Measurements from ENCODE around the gene MSI1. TPM values are rescaled to one million over a fixed set of nuclear protein-coding genes. Genes with fewer than 3 reads are reported as not detected.

The MSI1 gene
- total RNA-seq, 1 donor from 2014 or later: 229 TPM

DNA sequence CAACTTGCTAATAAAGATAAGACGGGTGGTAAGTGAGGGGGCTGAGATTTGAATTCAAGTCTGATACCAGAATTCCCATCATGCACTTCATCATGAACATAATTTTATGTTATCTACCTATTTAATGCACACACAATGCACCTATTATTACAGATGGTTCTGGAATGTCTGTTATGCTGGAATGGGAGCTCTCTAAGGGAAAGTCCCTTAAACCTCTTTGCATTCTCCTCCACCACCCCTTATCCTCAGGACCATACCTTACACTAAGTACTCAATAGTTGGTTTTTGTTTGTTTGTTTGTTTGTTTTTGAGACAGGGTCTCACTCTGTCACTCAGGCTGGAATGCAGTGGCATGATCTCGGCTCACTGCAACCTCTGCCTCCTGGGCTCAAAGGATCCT, 7.0 kb upstream of the MSI1 start:
- H3K36me3 Mint-ChIP-seq (ENCODE audit: low read depth): no peaks in the 10 kb centered on the region
- no peak overlapping the region for H3K4me3 Mint-ChIP-seq
- DNase-seq (ENCODE audit: low read depth, low spot score): no peak
- H3K27me3 Mint-ChIP-seq (ENCODE audit: low read depth): peaks cover 2% of the 10 kb centered on the region
- TF ChIP-seq, protein P1, sequence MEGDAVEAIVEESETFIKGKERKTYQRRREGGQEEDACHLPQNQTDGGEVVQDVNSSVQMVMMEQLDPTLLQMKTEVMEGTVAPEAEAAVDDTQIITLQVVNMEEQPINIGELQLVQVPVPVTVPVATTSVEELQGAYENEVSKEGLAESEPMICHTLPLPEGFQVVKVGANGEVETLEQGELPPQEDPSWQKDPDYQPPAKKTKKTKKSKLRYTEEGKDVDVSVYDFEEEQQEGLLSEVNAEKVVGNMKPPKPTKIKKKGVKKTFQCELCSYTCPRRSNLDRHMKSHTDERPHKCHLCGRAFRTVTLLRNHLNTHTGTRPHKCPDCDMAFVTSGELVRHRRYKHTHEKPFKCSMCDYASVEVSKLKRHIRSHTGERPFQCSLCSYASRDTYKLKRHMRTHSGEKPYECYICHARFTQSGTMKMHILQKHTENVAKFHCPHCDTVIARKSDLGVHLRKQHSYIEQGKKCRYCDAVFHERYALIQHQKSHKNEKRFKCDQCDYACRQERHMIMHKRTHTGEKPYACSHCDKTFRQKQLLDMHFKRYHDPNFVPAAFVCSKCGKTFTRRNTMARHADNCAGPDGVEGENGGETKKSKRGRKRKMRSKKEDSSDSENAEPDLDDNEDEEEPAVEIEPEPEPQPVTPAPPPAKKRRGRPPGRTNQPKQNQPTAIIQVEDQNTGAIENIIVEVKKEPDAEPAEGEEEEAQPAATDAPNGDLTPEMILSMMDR (conservative IDR thresholded peaks at IDR 0.05): no peak
- no peaks in the 10 kb centered on the region for H3K9me3 Mint-ChIP-seq
- H3K27ac Mint-ChIP-seq (ENCODE audit: unreplicated experiment): no peak overlapping the region
- peaks cover 16% of the 10 kb centered on the region for H3K4me1 Mint-ChIP-seq

DNA sequence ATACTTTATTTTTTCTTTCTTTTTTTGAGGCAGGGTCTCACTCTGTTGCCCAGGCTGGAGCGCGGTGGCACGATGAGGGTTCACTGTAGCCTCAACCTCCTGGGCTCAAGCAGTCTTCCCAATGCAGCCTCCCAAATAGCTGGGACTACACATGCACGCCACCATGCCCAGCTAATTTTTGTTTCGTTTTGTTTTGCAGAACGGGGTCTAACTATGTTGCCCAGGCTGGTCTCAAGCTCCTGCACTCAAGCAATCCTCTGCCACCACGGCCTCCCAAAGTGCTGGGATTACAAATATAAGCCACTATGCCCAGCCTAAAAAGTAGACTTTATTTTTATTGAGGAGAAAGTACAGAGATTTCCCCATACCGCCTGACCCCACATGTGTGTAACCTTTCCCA, 4.7 kb upstream of the MSI1 start:
- no peaks in the 10 kb centered on the region for H3K36me3 Mint-ChIP-seq (ENCODE audit: low read depth)
- peaks cover 32% of the 10 kb centered on the region for H3K4me1 Mint-ChIP-seq
- H3K4me3 Mint-ChIP-seq: peak overlapping the region; percentile 52
- DNase-seq (ENCODE audit: low read depth, low spot score): no peak
- peaks cover 18% of the 10 kb centered on the region for H3K27me3 Mint-ChIP-seq (ENCODE audit: low read depth)
- TF ChIP-seq, protein P1 (conservative IDR thresholded peaks at IDR 0.05): no peak
- no peak overlapping the region for H3K27ac Mint-ChIP-seq (ENCODE audit: unreplicated experiment)
- H3K9me3 Mint-ChIP-seq: no peaks in the 10 kb centered on the region

DNA sequence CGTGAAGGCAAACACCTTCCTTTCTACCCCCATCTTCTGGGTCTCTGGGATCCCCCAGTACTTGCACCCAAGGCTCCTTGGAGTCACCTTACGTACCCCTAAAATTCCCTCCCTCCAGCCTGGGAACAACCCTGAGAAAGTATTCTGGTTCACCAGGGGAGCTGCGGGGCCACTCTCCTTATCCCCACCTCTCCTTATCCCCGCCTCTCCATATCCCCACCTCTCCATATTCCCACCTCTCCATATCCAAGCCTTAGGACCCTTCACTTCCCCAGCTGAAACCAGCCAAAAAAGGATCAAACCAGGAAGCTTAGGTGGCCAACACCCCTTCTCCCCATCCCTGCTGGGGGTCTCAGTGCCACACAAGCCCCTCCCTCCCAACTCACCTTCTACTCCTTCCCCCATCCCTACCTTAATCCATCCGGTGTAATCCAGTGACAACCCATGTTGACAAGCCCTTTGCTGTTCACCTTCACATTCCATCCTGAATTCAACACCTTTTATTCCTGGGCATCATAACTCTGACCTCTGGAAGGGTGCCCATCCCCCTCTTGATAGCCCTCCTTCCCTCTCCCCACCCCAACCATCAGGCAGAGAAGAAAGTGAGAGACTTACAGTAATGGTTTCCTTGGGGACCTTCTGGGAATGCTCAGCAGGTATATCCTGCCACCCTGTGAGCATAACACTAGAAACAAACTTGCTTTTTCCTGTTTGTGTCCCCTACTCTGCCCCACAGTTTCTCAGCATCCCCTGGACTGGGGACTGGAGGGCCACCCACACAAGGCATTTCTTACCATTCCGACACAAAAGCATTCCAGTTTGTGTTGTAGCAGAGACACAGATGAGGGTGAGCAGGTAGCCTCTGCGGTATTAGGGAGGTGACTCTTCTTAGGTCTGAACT, 1.6 kb upstream of the MSI1 start:
- DNase-seq (ENCODE audit: low read depth, low spot score): no peak
- peaks cover 44% of the 10 kb centered on the region for H3K4me1 Mint-ChIP-seq
- H3K4me3 Mint-ChIP-seq: peak overlapping the region; percentile 95
- H3K27me3 Mint-ChIP-seq (ENCODE audit: low read depth): peaks cover 26% of the 10 kb centered on the region
- H3K36me3 Mint-ChIP-seq (ENCODE audit: low read depth): peaks cover 15% of the 10 kb centered on the region
- H3K27ac Mint-ChIP-seq (ENCODE audit: unreplicated experiment): peak overlapping the region; percentile 97
- TF ChIP-seq, protein P1 (conservative IDR thresholded peaks at IDR 0.05): no peak
- H3K9me3 Mint-ChIP-seq: no peaks in the 10 kb centered on the region

DNA sequence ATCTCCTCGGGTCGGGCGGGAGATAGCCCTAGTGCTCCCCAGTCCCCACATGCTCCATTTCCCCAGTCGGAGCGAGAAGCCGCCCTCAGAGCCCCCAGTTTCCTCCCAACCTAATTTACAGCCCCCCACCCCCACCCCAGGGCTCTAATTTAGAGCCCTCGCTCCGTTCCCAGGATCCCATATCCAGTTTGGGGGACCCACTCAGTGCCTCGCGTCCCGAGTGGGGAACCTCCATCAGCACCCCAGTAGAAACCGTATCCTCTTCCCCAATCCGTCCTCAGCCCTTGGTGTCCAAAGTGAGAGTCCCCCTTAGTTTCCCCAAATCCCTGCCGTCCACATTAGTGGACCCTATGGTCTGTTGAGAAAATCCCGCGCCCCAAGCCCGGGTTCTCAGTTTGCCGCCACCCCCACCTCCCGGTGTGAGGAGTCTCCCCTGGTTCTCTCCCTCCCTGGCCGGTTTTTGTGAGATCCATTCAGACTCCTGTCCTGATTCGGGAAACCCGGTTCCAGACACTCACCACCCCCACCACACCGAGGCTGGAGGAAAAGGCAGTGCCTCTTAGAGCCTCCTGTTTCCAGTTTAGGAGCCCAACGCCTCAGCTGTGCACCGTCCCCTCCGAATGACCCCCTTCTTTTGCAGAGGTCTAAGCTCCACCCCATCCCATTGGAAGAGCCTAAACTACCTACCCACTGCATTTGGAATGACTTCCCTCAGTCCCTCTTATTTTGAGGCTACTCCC, 809 bp upstream of the MSI1 start:
- H3K4me1 Mint-ChIP-seq: peaks cover 51% of the 10 kb centered on the region
- peak overlapping the region; percentile 95 for H3K4me3 Mint-ChIP-seq
- H3K27me3 Mint-ChIP-seq (ENCODE audit: low read depth): peaks cover 26% of the 10 kb centered on the region
- TF ChIP-seq, protein P1 (conservative IDR thresholded peaks at IDR 0.05): no peak
- H3K36me3 Mint-ChIP-seq (ENCODE audit: low read depth): peaks cover 21% of the 10 kb centered on the region
- DNase-seq (ENCODE audit: low read depth, low spot score): no peak
- no peaks in the 10 kb centered on the region for H3K9me3 Mint-ChIP-seq
- H3K27ac Mint-ChIP-seq (ENCODE audit: unreplicated experiment): peak overlapping the region; percentile 97

DNA sequence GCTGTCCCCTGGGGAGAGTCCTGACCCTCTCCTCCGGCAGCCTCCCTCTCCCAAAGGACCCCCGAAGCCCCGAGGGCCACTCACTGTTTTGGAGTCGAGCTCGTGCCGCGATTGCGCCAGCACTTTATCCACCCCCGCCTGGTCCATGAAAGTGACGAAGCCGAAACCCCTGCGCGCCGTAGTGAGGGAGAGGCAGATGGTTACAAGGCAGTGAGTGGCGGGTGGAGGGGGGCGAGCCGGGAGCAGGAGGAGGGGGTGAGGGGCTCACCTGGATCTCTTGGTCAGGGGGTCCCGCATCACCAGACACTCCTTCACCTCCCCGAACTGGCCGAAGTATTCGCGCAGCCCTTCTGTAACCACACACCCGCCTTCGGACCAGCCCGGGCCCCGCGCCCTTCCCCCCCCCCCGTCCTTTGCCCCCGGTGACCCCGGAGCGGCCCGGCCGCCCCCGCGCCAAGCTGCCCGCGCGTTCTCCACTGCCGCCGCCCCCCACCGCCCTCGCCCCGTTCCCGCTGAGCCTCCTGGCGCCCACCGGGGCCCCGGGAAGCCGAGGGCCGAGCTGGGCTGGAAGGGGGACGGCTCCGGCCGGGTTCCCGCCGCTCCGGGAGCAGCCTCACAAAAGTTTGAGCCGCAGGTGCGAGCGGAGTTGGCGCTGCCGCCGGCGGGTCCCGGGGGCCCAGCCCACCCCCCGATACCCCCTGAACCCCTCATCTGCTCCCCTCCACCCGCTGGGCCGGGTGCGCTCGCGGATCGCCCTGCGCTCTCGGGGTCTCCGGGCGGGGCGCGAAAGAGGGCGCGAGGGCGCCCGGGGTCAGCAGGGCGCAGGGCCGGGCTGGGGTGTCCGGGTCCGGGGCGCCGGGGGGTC, 808 bp downstream of the MSI1 start:
- H3K36me3 Mint-ChIP-seq (ENCODE audit: low read depth): peaks cover 32% of the 10 kb centered on the region

More for the DNA sequence above, 808 bp downstream of the MSI1 start:
- H3K9me3 Mint-ChIP-seq: no peaks in the 10 kb centered on the region
- H3K27me3 Mint-ChIP-seq (ENCODE audit: low read depth): peaks cover 31% of the 10 kb centered on the region
- DNase-seq (ENCODE audit: low read depth, low spot score): no peak
- peaks cover 63% of the 10 kb centered on the region for H3K4me1 Mint-ChIP-seq
- peak overlapping the region; percentile 99 for H3K4me3 Mint-ChIP-seq
- peak overlapping the region; percentile 90 for H3K27ac Mint-ChIP-seq (ENCODE audit: unreplicated experiment)
- TF ChIP-seq, protein P1 (conservative IDR thresholded peaks at IDR 0.05): no peak

Data from neural crest cell (in vitro differentiated cells).